Endometrium (tissue), 2 donors: ENCODE results near the gene KLF17.
"Not testable (repeated sequence)": the region's sequence is repeated elsewhere in the genome, so short reads cannot be mapped to it uniquely, and the experiment has no call there.

Experiments
- FAIRE-seq: peaks from 2 replicates; lab custom pipeline; 2012; peaks lifted over from hg19 to GRCh38; lab: Jason Lieb, UNC
- donor health status: control.
- donor health status: control.

The KLF17 gene

DNA sequence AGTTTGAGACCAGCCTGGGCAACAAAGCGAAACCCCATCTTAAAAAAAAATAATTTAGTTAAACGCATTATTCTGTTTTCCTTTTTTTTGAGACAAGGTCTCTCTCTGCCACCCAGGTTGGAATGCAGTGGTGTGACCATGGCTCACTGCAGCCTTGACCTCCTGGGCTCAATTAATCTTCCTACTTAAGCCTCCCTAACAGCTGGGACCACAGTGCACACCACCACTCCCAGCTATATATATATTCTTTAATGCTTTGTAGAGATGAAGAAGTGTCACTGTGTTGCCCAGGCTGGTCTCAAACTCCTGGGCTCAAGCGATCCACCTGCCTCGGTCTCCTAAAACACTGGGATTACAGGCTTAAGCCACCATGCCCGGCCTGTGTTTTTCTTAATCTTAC, 7.7 kb upstream of the KLF17 start:
- no peak for FAIRE-seq

DNA sequence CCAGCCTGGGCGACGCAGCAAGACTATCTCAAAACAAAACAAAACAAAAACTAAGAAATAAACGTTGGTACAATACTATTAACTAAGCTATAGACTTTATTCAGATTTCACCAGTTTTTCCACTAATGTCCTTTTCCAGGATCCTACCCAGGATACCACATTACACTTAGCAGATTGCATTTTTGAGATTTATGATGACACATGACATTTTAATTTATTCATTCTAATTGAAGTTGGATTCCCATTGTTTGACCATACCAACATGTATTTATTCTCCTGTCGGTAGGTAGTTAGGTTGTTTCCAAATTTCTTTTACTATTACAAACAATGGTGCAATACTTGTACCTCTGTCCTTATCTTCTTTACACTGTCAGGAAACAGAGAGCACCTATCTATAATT, 6.8 kb upstream of the KLF17 start:
- FAIRE-seq: no peak

DNA sequence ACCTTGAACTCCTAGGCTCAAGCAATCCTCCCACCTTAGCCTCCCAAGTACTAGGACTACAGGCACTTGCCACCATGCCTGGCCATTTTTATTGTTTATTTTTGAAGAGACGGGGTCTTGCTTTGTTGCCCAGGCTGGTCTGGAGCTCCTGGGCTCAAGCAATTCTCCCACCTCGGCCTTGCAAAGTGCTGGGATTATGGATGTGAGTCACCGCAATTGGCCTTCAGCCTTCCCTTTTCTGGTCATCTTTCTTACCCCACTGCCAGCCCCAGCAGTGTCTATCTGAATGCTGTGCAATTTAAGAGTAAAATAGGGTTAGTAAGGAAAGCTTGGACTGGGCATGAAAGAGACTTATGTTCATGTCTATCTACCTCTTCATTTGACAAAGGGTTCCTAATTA, 6.1 kb upstream of the KLF17 start:
- no peak for FAIRE-seq

DNA sequence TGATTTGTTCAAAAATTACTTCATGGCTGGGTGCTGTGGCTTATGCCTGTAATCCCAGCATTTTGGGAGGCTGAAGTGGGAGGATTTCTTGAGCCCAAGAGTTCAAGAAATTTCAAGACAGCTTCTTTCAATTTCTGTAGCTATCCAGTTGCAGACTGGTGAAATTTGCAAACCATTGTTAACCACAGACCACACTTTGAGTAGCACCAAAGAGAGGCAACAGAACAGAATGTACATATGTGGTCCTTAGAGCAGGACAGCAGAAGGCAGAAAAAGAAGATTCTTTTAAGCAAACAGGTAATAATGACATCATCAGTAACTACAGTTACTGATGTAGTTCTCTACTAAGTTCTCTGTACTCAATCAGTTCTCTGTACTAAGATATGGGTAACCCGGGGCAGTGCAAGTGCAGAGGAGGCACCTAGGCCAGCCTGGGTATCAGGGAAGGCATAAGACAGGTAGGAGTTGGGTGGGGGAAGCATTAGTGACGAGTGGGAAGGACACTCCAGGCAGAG, 5.5 kb upstream of the KLF17 start:
- FAIRE-seq: no peak

DNA sequence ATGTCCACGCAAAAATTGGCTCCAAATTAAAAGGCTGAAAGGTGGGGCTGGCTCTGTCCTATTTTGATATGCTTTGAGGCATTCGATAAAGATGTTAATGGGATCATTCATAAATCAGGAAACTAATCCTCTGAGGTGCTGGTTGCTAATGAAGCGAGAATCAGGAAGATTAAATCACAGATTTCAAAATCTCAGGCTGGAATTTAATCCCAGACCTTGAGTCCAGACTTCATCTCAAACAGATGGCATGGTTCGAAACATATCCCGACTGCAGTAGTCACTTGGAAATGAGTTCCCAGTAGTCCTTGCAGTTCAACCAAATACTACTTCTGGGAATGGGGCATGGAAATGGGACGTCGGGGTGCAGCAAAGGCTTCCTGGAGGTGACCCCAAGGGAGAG, 4.5 kb upstream of the KLF17 start:
- FAIRE-seq: no peak

DNA sequence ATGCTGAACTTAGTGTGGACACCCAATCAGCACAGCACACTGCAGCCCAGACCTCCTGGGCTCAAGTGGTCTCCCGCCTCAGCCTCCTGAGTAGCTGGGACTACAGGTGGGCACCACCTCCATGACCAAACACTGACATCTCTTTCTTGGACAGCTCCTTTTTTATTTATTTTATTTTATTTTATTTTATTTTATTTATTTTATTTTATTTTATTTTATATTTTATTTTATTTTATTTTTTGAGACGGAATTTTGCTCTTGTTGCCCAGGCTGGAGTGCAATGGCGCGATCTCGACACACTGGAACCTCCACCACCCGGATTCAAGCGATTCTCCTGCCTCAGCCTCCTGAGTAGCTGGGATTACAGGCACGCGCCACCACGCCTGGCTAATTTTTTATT, 1.3 kb upstream of the KLF17 start:
- not testable (repeated sequence) for FAIRE-seq

DNA sequence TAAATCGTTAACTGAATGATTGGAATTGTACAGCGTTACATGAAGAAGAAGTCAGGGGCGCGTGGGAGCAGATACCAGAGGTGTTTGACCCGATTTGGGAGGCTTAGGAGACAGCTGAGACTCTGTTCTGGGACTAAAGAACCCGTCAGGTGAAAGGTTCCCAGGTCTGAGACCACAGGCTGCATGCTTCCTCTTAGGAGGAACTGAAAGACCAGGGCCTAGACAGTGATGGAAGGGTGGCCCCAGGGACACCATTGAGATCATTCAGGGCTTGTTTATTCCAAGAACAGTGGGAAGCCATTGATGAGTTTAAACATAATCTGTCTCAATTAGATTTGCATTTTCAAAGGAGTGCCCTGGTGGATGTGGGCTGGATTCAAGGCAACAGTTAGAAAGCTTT, 904 bp downstream of the KLF17 start:
- FAIRE-seq: no peak

DNA sequence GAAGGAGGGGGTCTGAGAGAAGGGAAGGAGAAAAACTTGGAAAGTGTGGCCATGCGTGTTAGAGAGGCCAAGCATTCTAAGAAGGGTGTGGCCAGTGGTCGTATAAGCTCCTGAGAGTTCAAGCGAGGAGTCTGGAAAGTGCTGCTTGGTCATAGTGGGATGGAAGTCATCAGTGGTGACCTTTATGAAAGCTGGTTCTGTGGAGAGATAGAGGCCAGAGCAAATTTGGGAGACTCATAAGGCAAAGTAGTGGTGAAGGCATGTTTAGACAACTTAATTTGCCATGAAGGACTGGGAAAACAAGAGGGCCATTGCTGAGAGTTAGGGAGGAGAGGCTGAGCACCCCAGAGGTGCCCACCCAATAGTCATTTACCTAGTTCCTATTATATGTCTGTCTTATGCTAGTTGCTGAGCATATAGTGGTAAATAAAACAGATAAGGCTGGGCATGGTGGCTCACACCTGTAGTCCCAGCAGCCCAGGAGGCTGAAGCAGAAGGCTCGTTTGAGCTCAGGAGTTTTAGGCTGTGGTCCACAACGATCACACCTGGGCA, 1.9 kb downstream of the KLF17 start:
- FAIRE-seq: no peak

DNA sequence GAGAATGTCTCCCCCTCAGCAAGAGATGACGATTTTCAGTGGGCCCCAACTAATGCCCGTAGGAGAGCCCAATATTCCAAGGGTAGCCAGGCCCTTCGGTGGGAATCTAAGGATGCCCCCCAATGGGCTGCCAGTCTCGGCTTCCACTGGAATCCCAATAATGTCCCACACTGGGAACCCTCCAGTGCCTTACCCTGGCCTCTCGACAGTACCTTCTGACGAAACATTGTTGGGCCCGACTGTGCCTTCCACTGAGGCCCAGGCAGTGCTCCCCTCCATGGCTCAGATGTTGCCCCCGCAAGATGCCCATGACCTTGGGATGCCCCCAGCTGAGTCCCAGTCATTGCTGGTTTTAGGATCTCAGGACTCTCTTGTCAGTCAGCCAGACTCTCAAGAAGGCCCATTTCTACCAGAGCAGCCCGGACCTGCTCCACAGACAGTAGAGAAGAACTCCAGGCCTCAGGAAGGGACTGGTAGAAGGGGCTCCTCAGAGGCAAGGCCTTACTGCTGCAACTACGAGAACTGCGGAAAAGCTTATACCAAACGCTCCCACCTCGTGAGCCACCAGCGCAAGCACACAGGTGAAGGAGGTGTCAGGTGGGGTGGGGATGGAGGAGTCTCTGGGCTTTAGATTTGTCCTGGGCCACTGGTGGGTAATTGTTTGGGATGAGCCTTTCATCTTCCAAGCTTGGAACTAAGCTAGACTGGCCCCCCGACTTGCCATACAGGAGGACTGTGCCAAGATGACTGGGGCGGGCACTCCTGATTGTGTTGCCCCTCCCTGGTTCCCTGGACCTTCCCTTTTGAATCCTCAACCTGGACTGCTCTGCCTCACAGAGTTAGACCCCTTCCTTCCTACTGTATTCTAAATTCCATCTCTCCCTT, 11.2 kb downstream of the KLF17 start:
- no peak for FAIRE-seq

DNA sequence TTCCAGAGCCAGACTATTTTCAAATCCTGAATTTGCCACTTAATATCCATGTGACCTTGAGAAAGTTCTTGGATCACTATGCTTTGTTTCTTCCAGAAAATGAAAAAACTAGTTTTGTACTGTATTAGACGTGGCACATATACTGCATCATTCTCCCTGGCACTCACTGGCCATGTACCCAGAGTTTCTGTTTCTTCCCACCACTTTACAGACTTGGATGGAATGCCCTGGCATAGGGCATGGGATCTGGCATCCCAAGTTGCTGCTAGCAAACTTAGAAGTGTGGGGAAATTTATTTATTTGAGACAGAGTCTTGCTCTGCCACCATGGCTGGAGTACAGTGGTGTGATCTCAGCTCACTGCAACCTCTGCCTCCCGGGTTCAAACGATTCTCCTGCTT, 12.8 kb downstream of the KLF17 start:
- FAIRE-seq: no peak

DNA sequence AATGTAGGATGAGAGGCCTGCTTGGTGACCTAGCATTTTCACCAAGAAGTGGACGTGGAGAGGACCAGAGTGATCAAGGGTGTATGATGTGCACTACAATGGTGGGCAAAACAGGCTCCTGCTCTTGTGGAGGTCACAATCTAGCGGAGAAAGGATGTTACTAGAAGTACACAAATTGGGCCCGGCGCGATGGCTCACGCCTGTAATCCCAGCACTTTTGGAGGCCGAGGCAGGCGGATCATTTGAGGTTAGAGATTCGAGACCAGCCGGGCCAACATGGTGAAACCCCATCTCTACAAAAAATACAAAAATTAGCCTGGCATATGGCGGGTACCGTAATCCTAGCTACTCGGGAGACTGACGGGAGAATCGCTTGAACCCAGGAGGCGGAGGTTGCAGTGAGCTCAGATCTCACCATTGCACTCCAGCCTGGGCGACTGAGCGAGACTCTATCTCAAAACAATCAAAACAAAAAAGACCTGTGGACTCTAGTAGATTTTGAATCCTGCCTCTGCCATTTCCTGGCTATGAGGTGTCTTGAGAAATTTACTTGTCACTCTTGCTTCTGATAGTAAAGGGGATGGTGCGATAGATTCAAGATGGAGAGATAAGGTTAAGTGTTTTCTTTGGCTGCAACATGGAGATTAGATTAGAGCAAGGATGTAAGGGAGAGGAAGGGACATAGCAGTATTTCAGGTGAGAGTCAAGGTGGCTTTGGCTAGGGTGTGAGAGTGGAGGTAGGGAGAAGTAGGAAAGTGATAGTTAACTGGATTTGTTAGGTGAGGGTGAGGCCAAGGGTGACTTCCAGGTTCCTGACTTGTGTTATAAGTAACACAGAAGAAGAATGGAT, 15.7 kb downstream of the KLF17 start:
- no peak for FAIRE-seq

DNA sequence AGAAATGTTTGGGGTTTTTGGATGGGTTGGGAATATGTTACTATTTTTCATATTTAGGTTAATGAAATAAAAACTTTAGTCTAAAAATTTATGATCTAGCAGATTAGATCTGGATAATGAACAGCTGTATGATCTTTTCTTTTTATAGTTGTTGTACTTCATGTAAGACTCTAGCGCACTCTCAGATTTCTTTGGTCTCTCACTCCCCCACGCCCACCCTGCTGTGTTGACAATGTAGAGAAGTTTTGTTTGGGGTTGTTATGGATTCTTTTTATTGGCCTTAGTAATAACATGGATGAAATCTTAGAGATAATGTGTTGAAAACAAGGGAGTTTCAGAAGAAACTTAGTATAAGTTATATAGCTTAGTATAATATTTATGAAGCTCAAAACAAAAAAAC, 17.3 kb downstream of the KLF17 start:
- FAIRE-seq: peak; percentile 99

DNA sequence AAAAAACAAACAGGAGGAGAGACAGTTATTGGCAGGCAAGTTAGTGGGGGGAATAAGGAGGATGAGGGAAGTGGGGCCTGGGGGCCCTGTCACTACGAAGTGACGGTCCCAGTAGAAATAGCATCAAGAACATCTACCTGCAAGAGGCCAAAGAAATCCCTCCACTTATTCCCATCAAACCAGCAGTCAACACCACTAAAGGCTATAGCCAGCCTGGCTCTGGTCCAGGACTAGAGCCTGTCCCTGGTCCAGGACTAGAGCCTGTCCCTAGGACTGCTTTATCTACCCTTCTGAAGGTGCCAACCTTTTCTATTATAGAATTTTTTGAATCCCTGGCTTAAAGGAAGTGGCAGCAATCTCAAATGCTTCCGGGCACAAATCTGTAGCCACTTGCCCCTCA, 19.6 kb downstream of the KLF17 start:
- no peak for FAIRE-seq

DNA sequence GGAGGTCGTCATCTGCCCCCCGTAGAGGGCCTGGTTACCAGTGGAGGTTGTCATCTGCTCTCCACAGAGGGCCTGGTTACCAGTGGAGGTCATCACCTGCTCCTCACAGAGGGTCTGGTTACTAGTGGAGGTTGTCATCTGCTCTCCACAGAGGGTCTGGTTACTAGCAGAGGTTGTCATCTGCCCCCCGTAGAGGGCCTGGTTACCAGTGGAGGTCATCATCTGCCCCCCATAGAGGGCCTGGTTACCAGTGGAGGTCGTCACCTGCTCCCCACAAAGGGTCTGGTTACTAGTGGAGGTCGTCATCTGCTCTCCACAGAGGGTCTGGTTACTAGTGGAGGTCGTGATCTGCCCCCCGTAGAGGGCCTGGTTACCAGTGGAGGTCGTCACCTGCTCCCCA, 20.9 kb downstream of the KLF17 start:
- FAIRE-seq: not testable (repeated sequence)

DNA sequence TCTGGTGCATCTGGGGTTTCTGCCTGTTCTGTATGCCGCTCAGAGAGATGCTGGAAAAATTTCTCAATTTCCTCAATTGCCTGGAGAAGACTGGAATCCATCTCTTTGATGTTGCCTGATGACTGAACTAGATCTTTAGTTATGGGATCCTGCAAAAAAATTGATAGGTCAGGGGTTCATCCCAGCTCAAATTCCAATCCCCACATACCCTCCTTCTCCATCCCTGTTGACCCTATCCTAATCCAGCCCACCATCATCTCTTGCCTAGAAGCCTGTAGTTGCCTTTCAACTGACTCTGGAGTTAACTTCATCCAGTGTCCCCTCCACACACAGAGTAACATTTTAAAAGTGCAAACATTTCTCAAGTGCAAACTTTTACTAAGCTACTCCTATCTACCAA, 22.9 kb downstream of the KLF17 start, which contains the start of gene KLF18:
TSS of gene KLF18 (minus strand) at position 101 of the 400 bp plus-strand sequence. CDS start at position 101, 0 bp downstream.
- no peak for FAIRE-seq

DNA sequence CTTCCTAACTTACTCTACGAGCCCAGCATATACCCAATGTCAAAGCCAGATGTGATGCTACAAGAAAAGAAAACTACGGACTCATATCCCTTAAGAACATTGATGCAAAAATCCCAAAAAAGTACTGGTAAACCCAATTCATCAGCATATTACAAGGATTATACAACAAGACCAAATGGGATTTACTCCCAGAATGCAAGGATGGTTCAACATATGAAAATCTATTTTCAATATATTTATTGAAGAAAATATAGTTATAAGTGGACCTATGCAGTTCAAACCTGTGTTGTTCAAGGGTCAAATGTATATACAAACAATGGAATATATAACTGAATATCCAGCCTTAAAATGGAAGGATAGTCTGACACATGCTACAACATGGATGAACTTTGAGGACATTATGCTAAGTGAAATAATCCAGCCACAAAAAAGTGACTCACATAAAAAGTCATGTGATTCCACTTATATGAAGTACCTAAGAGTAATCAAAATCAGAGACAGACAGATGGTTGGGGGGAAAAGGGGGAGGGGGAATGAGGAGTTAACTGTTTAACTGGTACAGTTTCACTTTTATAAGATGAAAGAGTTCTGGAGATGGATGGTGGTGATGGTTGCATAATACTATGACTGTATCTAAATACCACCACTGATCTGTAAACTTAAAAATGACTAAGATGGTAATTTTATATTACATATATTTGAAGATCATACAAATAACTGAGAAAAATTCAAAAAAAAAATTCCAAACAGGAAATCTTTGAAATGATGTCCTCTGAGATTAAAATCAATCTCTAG, 26.5 kb downstream of the KLF17 start:
- no peak for FAIRE-seq

DNA sequence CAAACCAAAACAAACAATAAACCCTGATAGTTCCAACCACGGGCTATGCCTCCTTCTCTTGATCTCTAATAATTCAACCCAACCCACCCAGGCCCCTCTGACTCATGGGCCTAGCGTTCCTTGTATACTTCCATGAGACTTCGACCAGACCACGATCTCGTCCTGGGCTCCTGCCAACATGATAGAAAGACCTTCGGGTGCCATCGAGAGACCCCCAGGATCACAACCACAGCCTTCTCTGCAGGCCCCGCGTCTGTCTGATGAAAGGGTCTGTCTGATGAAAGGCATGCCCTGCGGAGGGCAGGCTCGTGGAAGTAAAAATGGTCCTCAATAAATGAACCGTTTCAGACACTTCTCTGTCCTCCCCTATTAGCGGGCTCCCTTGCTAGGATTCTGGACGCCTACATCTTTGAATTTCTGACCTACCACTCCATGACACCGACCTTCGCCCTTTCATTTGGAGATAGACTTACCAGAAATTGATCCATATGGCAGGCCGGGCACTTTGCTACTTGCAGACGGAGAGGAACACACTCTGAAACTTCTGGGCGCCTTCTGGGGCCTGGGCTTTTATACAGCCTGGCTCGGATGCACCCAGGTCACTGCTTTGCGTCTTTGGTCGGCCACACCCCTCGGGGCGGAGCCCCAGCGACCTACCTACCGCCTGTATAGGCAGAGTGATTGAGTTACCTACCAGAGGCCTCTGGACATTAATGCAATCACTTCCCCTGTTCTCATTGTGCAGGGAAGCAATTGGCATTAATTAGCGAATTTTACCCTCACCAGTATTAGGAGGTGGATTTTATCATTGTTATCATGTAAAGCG, 28.1 kb downstream of the KLF17 start:
- no peak for FAIRE-seq

DNA sequence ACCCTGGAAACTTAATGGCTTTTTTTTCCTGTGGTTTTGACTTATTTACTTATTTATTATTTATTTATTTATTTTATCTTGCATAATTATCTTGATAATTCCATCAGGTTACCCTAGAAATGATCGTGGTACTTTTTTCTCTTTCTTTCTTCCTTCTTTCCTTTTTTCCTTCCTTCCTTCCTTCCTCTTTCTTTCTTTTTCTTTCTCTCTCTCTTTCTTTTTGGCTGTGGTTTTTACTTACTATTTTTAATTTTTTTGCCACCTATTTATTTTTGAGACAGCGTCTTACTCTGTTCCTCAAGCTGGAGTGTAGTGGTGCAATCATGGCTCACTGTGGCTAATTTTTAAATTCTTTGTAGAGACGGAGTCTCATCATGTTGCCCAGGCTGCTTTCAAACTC, 29.0 kb downstream of the KLF17 start:
- FAIRE-seq: no peak

DNA sequence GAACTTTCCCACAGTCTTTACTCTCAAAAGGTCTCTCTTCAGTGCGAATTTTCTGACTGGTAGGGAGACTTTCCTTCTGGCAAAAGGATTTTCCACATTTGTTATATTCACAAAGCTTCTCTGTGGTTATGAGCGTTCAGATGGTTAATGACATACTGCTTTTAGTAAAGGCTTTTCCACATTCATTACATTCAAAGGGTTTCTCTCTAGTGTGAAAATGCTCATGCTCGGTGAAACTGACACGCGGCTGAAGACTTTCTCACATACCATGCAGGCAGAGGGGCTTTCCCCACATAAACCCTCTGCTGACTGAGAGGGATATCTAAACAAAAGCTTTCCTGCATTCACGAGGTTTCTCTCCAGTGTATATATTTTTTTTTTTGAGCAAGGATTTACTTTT, 32.7 kb downstream of the KLF17 start:
- no peak for FAIRE-seq

DNA sequence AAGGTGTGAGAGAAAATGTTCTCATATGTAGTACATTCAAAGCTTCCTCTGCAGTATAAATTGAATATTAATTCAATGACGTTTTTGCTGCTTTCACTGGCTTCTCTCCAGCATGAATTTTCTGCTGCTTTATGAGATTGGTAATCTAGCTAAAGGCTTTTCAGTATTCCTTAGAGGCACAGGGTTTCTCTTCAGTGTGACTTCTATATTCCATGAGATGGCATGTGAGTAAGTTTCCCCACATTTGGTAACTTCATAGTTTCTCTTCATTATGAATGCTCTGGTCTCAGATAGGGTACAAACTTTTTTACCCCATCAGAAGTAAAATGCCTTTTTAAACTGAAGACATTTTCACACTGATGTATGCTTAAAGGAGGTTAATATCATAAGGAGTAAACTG, 33.2 kb downstream of the KLF17 start:
- FAIRE-seq: no peak

DNA sequence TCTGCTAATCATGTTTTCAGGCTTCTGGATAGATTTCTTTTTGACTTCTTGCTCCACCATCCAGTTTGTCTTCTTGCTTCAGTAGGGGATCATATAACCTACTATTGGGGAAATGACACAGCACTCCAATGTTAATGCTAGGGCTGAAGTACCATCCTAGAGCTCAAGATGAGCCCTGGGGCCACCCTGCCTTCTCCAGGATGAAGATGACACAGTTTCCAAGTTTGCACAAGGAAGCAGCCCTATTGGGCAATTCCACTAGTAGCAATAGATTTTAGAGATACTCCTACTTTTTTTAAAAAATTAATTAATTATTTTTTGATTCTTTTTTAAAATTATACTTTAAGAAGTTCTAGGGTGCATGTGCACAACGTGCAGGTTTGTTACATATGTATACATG, 34.1 kb downstream of the KLF17 start:
- no peak for FAIRE-seq
